GM21528 (cell line): ENCODE measurements around the gene DCUN1D2.
"Not testable (repeated sequence)": the region's sequence is repeated elsewhere in the genome, so short reads cannot be mapped to it uniquely, and the experiment has no call there.

Experiments used
- ATAC-seq: cut with Tn5 transposase; IDR thresholded peaks from one replicate; pipeline ENCODE4 v1.9.1; 2021; ENCODE audit warnings: mild to moderate bottlenecking, moderate library complexity; ENCODE audit not compliant: unreplicated experiment, low FRiP score

DCUN1D2 gene

DNA sequence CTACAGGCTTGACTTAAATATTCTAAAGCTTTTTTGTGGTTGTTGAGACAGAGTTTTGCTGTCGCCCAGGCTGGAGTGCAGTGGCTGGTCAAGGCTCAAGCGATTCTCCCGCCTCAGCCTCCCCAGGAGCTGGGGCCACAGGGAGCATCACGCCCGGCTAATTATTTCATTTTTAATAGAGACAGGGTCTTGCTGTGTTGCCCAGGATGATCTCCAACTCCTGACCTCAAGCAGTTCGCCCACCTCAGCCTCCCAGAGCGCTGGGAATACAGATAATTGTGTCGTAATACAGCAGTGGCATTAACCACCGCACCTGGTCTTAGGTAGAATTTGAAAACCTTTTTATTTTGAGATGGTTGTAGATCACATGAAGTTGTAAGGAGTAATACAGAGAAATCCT, 1.5 kb upstream of the DCUN1D2 start:
- no peak for ATAC-seq

DNA sequence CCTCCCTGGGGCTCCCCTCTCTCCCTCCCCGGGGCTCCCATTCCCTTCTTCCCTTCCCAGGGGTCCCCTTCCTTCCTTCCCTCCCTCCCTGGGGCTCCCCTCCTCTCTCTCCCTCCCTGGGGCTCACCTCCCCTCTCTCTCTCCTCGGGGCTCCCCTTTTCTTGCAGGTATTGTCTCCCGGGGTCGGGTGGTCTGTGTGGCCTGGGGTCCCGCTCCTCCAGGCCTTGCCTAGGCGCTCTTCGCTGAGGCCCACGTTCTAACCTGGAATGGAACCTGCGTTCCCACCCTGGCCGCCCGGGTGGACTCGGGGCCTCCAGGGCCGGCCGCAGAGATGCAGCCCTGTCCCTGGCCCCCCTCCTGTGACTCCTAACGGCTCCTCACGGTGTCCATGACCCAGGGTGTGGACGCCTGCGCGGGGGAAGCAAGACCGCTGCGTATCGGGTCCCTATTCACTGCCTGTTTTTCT, 940 bp upstream of the DCUN1D2 start:
- ATAC-seq: no peak

DNA sequence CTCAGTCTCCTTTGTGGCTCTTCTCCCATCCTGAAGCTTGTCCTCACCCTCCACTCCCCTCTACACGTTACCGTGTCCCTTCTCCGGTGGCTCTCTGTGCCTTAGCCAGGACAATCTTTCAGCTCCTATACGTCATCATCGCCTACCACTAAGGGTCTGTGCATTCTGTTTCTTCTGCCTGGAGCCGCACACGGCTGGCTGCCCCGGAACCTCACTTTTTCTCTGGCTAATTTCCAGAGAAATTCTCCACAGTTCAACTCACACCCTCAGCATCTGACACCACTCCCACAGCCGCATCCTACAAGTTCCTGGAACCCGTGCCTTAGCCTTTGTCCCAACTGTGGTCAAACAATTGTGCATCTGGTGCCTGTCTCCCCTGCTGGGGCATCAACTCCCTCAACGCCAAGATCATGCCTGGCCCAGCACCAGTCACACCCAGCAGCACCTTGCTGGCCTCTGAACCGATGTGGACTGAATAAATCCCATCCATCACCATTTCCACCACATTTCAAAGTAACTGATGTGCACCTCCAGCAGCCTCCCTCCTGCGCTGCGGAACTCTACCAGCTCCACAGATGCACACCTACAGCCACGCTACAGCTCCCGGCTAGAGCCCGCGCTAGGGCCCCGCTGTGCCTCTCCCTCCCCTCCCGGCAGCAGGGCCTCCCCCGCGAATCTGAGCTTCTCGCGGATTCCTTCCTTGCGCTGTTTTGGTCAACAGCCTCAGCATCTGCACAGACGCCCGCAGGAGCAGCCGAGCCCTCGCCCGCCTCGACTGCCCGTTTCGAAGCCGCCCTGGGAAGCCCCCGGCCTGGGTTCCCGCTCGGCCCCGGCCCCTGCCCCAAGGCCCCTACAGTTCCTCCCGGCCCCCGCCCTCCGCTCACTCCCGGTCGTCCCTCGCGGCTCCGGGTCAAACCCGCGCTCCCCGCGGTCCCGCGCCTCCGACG, 689 bp downstream of the DCUN1D2 start:
- ATAC-seq: peak; percentile 26

DNA sequence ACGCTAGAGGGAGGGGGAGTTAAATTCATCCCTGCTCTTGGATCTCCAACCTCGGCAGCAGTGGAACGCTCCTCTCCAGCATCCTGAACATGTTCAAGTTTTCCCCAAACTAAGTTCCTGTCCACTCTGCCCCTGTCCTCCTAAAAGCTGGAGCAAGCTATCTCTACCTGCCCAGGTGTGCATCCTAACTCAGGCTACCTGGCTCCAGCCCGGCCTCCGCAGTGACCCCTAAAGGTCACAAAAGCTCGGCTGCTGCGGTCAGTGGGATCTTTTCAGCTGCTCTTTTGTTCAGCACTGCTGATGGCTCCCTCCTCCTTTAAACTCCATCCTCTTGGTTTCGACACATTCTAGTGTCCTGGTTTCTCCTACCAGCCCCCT, 1.4 kb downstream of the DCUN1D2 start:
- ATAC-seq: no peak

DNA sequence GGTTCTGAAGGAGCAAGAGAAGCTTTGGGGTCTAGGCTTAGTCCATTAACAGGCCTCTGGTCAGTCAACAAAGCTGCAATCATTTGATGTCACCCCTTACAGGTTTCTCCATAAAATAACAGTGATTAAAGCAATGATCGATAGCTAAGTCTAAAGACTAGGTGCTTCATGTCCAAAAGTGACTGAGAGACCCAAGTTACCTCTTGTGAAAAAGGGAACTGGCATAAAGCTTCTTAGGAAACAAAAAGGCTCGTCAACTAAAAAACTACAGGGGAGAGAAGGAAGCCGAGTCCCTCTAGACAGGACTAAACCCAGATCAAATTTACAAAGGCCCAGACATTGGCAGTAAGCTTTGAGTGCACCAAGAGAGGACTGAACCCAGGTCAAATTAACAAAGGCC, 2.2 kb downstream of the DCUN1D2 start:
- ATAC-seq: no peak

DNA sequence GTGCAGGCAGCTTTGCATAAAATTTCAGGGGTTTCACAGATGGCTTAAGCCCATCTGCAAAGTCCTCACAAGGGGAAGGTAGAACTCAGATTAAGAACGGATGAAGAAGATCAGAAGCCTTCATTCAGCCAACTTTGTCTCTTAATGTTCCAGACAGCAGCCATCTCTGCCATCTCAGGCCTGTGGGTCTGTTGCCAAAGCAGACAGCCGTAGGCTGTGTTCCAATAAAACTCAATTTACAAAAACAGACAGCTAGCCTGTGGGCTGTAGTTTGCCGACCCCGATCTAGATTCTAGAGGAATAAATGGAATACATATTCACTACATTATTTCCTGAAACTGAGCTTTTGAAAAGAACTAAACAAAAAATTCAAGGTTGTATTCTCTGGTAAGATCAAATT, 3.8 kb downstream of the DCUN1D2 start:
- no peak for ATAC-seq

DNA sequence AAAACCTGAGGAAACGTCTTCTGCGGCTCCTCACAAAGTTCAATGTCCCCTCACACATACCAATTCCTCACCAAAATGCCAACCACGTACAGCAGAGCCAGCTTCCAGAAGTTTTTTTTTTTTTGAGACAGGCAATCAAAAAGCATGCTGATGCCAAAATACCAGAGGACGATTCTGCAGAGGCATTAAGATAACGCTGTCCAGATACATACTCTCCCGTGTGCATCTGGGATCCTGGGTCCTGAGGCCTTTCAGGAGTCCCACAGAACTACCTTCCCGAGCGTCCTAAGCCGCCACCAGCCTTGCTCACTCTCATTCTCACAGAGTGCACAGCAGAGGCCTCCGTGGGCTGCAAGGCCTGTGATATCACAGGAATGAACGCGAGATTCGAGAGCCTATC, 5.0 kb downstream of the DCUN1D2 start:
- ATAC-seq: no peak

DNA sequence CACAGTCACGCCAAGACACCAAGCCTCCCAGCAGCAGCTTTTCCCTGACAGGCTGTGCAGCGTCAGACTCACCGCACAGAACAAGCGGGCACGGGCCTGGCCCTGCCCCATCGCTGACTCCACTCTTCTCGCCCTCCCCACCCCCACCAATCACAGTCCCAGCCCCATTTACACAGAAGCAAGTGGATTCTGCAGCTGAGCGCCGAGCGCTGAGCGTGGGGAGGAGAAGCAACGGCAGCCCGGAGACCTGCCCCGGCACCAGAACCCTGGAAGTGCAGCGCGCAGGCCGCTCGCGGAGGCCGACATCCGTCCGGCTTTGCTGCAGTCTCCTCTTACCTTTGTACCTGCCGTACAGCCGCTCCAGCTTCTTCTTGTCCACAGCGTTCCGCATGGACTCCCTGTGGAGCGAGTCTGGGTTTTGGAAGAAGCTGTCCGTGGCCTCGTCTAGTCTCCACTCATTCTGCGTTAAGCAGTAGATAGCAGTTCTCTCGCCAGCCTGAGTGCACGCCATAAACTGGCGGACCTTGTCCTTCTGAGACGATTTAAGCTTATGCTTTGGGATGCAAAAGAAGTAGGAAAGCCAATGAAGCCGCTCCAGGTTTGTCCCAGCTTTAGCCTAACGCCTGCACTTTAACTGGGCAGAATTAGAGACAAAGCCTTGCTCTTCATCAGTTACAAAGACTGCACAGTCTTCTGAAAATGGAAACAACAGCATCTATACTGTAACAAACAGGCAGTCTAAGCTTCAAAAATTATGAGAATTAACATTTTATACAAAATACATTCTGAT, 6.8 kb downstream of the DCUN1D2 start:
- no peak for ATAC-seq

DNA sequence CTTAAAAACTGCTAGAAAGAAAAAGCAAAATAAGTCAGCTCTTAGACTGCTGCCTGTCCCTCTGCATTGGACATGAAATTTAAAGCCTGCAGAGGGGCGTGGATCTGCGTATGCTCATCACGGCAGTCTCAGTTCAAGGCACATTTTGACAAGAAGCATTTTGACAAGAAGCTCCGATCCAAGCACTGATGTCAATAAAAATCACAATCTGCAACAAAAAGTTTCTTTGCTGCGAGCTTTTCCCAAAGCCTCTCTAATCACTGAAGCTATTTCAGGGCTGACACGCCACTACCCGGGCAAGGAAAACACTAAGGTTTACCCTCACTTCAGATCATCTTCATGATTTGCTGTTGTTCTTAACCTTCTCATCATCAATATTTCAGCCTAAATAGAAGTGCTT, 7.4 kb downstream of the DCUN1D2 start:
- ATAC-seq: no peak

DNA sequence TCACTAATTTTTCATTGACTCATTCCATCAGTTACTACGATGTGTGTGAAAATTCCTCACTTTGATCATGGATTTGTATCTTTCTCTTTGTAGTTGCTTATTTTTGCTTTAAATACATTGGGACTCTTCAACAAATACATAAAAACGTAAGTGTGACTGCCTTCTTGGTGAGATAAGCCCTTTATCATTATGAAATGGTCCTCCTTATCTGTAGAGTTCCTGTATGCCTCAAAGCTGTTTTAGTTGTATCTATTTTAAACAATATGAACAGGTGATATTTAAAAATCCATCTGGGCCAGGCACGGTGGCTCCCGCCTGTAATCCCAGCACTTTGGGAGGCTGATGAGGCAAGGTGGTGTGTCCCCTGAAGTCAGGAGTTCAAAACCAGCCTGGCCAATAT, 11.3 kb downstream of the DCUN1D2 start:
- no peak for ATAC-seq

DNA sequence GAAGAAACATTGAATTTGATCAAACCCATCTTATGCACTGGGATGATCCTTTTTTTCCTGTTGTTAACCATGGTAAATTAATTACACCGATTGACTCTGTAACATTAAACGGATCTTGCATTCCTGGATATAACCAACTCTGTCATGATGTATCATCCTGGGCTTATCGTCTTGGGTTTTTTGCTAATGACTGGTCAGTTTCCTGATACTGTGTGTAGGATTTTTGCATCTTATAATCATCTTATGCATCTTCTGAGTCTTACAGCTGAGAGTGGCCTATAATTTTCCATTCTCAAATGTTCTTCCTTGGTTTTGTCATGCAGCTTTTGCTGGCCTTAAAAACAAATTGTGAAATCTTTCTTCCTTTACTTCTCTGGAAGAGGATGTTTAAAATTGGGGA, 12.8 kb downstream of the DCUN1D2 start:
- ATAC-seq: no peak

DNA sequence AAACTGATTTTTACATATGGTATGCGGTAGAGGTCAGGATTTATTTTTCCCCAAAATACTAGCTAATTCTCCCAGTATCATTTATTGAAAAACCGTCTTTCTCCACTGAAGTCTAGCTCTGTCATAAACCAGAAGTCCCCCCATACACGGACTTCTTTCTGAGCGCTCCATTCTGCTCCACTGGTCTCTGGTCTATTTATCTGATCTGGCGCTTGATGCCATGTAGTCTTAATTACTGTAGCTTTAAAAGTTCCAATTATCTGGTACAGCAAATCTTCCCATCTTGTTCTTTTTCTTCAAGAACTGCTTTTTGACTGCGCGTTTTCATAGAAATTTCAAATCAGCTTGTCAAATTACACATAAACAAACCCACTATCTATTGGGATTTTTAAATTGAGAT, 13.7 kb downstream of the DCUN1D2 start:
- ATAC-seq: no peak

DNA sequence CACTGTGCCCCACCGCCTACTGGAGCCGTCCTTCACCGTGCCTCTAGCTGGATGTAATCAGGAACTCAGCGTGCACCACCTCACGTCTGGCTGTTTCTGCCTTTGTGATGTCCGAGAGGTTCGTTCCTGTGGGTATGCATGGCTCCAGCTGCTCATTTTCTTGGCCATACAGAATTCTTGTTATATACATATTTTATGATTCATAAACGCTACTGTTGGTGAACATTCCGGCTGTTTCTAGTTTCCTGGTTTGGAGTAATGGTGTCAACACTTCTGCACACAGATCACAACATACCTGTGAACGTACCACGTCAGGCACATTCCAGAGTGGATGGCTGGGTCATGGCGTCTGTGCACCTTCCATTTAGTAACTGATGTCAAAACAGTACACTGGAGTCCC, 14.6 kb downstream of the DCUN1D2 start:
- no peak for ATAC-seq

DNA sequence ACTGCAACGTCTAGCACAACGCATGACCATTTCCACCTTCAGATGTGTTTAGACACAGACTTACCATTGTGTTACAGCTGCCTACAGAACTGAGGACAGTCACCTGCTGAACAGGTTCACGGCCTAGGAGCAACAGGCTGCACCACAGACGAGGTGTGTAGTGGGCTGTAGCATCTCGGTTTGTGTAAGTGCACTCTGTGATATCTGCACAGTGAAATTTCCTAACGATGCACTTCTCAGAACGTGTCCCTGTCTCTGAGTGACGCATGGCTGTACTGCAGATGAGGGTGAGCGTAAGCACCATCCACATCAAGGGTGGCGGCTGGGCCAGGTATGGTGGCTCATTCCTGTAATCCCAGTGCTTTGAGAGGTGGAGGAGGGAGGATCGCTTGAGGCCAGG, 15.2 kb downstream of the DCUN1D2 start:
- ATAC-seq: no peak

DNA sequence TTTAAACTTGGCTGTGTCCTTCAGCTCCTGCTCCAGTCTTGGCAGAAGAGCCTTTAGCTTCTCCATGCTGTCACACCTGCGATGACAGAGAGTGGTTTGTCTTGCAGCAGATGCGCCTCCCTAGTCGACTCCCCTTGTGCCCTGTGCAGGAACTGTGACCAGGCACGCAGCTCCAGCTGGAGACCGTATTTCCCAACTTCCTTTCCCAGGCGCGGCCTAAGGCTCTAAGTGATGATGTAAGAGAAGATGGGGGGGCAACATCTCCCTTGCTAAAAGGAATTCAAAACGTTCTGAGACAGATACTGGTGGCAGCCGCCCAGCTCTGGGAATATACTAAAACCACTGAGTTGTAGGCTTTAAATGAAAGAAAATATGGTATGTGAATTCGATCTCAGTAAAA, 16.3 kb downstream of the DCUN1D2 start:
- ATAC-seq: no peak

DNA sequence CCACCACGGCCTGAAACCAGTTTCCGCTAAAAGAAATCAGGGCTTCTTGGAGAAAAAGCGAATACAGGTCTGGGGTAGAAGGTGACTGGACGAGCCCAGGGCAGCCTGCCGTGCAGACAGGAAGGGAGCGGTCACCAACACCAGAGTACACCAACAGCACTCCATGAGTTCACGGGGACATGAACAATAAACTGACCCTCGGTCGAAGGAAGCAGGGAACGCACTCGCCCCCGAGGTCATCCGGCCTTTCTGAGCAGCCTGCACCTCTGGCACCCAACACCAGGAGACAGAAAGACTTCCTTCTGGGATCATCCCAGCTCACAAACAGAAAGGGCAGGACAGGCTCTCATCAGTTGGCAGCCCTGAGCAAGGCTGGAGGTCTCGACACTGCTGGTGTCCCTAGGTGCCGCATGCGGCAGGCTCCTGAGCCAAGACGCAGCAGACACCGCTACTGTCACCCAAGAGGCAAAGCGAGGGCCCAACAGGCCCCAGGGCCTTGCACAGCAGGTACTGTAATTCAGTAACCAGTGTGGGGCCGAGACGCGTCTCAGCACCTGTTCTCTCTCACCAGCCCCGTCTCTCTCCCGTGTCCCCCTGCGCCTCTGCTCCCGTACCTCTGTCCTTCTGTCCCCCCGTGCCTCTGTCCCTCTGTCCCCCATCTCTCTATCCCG, 18.0 kb downstream of the DCUN1D2 start:
- ATAC-seq: no peak

DNA sequence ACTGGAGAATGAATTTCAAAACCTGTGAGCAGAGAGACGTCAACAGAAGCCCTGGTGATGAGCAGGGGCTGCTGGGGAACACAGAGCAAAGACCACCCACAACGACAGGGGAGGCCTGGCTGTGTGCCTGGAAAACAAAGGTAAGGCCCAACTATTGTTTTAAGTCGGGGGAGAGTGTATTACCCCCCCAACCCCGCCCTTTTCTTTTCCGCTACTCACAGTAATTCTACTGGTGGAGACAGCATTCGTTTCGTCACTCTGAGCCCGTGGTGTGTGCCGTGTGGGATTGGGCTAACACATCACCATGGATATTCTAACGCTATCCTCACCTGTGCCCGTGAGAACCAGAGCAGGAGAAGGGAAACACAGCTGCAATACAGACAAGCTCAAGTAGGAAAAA, 18.7 kb downstream of the DCUN1D2 start:
- ATAC-seq: no peak

DNA sequence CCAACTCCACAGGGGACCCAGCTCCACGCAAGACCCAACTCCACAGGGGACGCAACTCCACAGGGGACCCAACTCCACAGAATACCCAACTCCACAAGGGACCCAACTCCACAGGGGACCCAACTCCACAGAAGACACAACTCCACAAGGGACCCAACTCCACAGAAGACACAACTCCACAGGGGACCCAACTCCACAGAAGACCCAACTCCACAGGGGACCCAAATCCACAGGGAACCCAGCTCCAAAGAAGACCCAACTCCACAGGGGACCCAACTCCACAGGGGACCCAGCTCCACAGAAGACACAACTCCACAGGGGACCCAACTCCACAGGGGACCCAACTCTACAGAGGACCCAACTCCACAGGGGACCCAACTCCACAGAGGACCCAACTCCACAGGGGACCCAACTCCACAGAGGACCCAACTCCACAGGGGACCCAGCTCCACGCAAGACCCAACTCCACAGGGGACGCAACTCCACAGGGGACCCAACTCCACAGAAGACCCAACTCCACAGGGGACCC, 19.8 kb downstream of the DCUN1D2 start:
- not testable (repeated sequence) for ATAC-seq

DNA sequence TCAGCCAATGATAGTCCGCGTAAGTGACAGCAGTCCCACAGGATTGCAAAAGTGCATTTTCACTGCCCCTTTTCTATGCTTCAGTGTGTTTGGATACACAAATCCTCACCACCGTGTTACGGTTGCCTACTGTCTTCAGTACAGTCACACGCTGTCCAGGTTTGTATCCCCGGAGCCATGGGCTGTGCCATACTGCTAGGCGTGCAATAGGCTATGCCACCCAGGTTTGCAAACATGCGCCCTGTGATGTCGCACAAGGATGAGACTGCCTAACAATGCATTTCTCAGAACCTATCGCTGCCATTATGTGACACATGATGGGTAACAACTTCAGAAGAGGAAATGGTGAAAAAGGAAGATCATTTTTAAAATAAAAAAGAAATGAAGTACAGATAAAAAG, 20.4 kb downstream of the DCUN1D2 start:
- ATAC-seq: no peak

DNA sequence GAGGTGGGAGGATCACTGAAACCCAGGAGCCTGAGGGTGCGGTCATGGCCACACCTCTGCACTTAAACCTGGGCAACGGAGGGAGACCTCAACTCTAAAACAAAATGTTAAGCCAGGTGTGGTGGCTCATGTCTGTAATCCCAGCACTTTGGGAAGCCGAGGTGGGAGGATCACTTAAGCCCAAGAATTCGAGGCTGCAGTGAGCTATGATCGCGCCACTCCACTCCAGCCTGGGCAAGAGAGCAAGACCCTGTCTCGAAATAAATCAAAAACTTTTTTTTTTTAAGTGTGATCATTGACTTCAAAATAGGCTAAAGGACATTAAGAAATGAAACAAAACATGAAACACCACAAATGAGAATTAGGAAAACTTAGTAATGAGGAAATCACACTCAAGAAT, 20.9 kb downstream of the DCUN1D2 start:
- no peak for ATAC-seq
